H9 (cell line): Measurements from ENCODE around the gene AHNAK. TPM values are rescaled to one million over a fixed set of nuclear protein-coding genes. Genes with fewer than 3 reads are reported as not detected.

Experiments used
- DNase-seq: peaks from one replicate; pipeline ENCODE4 v3.0.0-alpha.2; 2017
- H2AFZ ChIP-seq: one replicate; pipeline ENCODE4 v1.6.1; 2013; ENCODE audit warnings: mild to moderate bottlenecking, low read length, control low read depth, moderate library complexity
- H2AK5ac ChIP-seq: 2 replicates; pipeline ENCODE4 v1.6.1; 2013; ENCODE audit warnings: low read length, control low read depth, mixed read lengths; ENCODE audit not compliant: insufficient read length
- H2BK120ac ChIP-seq: one replicate; pipeline ENCODE4 v1.6.1; 2013; ENCODE audit warnings: low read depth, mild to moderate bottlenecking, low read length, control low read depth, inconsistent platforms; ENCODE audit not compliant: poor library complexity, severe bottlenecking
- H2BK12ac ChIP-seq: 2 replicates; pipeline ENCODE4 v1.6.1; 2013; ENCODE audit warnings: low read length, control low read depth, mixed read lengths, low read depth; ENCODE audit not compliant: insufficient read length
- H2BK15ac ChIP-seq: 2 replicates; pipeline ENCODE4 v1.6.1; 2013; ENCODE audit warnings: low read depth, low read length, control low read depth
- H2BK20ac ChIP-seq: one replicate; pipeline ENCODE4 v1.6.1; 2013; ENCODE audit warnings: low read depth, mild to moderate bottlenecking, low read length, control low read depth, inconsistent platforms; ENCODE audit not compliant: poor library complexity, severe bottlenecking
- H2BK5ac ChIP-seq: 2 replicates; pipeline ENCODE4 v1.6.1; 2013; ENCODE audit warnings: low read length, control low read depth, mixed read lengths; ENCODE audit not compliant: insufficient read length
- H3K14ac ChIP-seq: 2 replicates; pipeline ENCODE4 v1.6.1; 2013; ENCODE audit warnings: low read length, control low read depth; ENCODE audit not compliant: insufficient read depth
- H3K18ac ChIP-seq: 2 replicates; pipeline ENCODE4 v1.6.1; 2013; ENCODE audit warnings: low read depth, mild to moderate bottlenecking, mixed read lengths, low read length, control low read depth; ENCODE audit not compliant: insufficient read length
- H3K23ac ChIP-seq: 2 replicates; pipeline ENCODE4 v1.6.1; 2013; ENCODE audit warnings: low read length, control low read depth, mixed read lengths, low read depth; ENCODE audit not compliant: insufficient read length
- H3K23me2 ChIP-seq: 2 replicates; pipeline ENCODE4 v1.6.1; 2013; ENCODE audit warnings: low read depth, mild to moderate bottlenecking, mixed read lengths, low read length, control low read depth; ENCODE audit not compliant: insufficient read length, poor library complexity, severe bottlenecking
- H3K27ac ChIP-seq: 2 replicates; pipeline ENCODE4 v1.5.1; 2013; ENCODE audit warnings: low read length, control low read depth, mixed read lengths, low read depth; ENCODE audit not compliant: insufficient read length
- H3K27me3 ChIP-seq: 2 replicates; pipeline ENCODE4 v1.6.1; 2013; ENCODE audit warnings: low read length, control low read depth, inconsistent platforms; ENCODE audit not compliant: insufficient read depth
- H3K4ac ChIP-seq: 2 replicates; pipeline ENCODE4 v1.6.1; 2013; ENCODE audit warnings: low read depth, mild to moderate bottlenecking, control low read depth, inconsistent platforms, low read length, moderate library complexity
- H3K4me1 ChIP-seq: 2 replicates; pipeline ENCODE4 v1.6.1; 2013; ENCODE audit warnings: low read length, control low read depth, inconsistent platforms; ENCODE audit not compliant: insufficient read depth
- H3K4me2 ChIP-seq: 2 replicates; pipeline ENCODE4 v1.6.1; 2013; ENCODE audit warnings: low read length, control low read depth, mixed read lengths; ENCODE audit not compliant: insufficient read length, insufficient read depth
- H3K56ac ChIP-seq: 2 replicates; pipeline ENCODE4 v1.6.1; 2013; ENCODE audit warnings: low read depth, mild to moderate bottlenecking, mixed read lengths, low read length, control low read depth; ENCODE audit not compliant: insufficient read length
- H3K79me1 ChIP-seq: 2 replicates; pipeline ENCODE4 v1.6.1; 2013; ENCODE audit warnings: low read depth, mild to moderate bottlenecking, moderate library complexity, low read length, control low read depth, inconsistent platforms; ENCODE audit not compliant: insufficient read depth, poor library complexity, severe bottlenecking
- H3K79me2 ChIP-seq: 2 replicates; pipeline ENCODE4 v1.6.1; 2013; ENCODE audit warnings: low read length, control low read depth, inconsistent platforms; ENCODE audit not compliant: insufficient read depth
- H3K9ac ChIP-seq: 2 replicates; pipeline ENCODE4 v1.6.1; 2013; ENCODE audit warnings: low read length, control low read depth, mixed read lengths; ENCODE audit not compliant: insufficient read length; ENCODE audit errors: extremely low read depth
- H3K9me3 ChIP-seq: one replicate; pipeline ENCODE4 v1.6.1; 2013; ENCODE audit warnings: low read depth, low read length, inconsistent platforms; ENCODE audit not compliant: control insufficient read depth
- H3T11ph ChIP-seq: one replicate; pipeline ENCODE4 v1.6.1; 2013; ENCODE audit warnings: mild to moderate bottlenecking, low read length, control low read depth, inconsistent platforms
- H4K20me1 ChIP-seq: one replicate; pipeline ENCODE4 v1.6.1; 2013; ENCODE audit not compliant: control insufficient read depth, insufficient read length, insufficient read depth
- H4K5ac ChIP-seq: 2 replicates; pipeline ENCODE4 v1.6.1; 2013; ENCODE audit warnings: low read depth, mild to moderate bottlenecking, mixed read lengths, low read length, control low read depth; ENCODE audit not compliant: insufficient read length
- H4K8ac ChIP-seq: replicated peaks from 2 replicates; pipeline ENCODE4 v1.6.1; 2013; ENCODE audit warnings: low read length, control low read depth, mixed read lengths, low read depth; ENCODE audit not compliant: insufficient read length
- H4K91ac ChIP-seq: 2 replicates; pipeline ENCODE4 v1.6.1; 2013; ENCODE audit warnings: low read depth, mild to moderate bottlenecking, moderate library complexity, mixed read lengths, low read length, control low read depth; ENCODE audit not compliant: insufficient read length
- H3K27ac Mint-ChIP-seq, 3 experiments: 2 replicates in 2 of 3; 3 replicates in 1 of 3; pipeline ENCODE4 v1.8.0; 2020 to 2021; ENCODE audit warnings: mixed read lengths in 3 of 3, mild to moderate bottlenecking in 1 of 3, moderate library complexity in 1 of 3
- H3K27me3 Mint-ChIP-seq: 2 replicates; pipeline ENCODE4 v1.8.0; 2021; ENCODE audit warnings: low read depth, mild to moderate bottlenecking, moderate library complexity, mixed read lengths
- H3K36me3 Mint-ChIP-seq, 3 experiments: 2 replicates in 2 of 3; 3 replicates in 1 of 3; pipeline ENCODE4 v1.8.0; 2020 to 2021; ENCODE audit warnings: low read depth in 3 of 3, mixed read lengths in 3 of 3; ENCODE audit not compliant: insufficient read depth in 1 of 3
- H3K4me1 Mint-ChIP-seq, 2 experiments: 2 replicates each; pipeline ENCODE4 v1.8.0; 2020; ENCODE audit warnings: mixed read lengths in 2 of 2
- H3K4me3 Mint-ChIP-seq, 2 experiments: 2 replicates in 1 of 2; 3 replicates in 1 of 2; pipeline ENCODE4 v1.8.0; 2020 to 2021; ENCODE audit warnings: mild to moderate bottlenecking in 2 of 2, mixed read lengths in 2 of 2, moderate library complexity in 1 of 2
- H3K9me3 Mint-ChIP-seq, 2 experiments: 2 replicates in 1 of 2; 3 replicates in 1 of 2; pipeline ENCODE4 v1.8.0; 2020; ENCODE audit warnings: mild to moderate bottlenecking in 2 of 2, mixed read lengths in 2 of 2, moderate library complexity in 1 of 2
- CTCF ChIP-seq: fragments of 200-600 bp; sonication (generic); conservative IDR thresholded peaks from 3 replicates; pipeline ENCODE4 v1.8.0; 2021; ENCODE audit warnings: antibody characterized with exemption, mild to moderate bottlenecking
- WGBS: extraction: QIAGEN DNeasy Blood & Tissue Kit; methylation state at CpG from one replicate; pipeline ENCODE4 v1.1.7; 2013; ENCODE audit warnings: missing lambda C conversion rate, low lambda C conversion rate, mixed read lengths; ENCODE audit not compliant: insufficient read length; ENCODE audit errors: extremely low coverage; 5-methylcytosine and 5-hydroxymethylcytosine counted together
- total RNA-seq: library from RNA; stranded (reverse); gene quantifications from 2 replicates; pipeline ENCODE4 v1.2.1, GENCODE V29; 2021

The AHNAK gene
- total RNA-seq, 1 experiment from 2014 or later, result 15.2 TPM

GRCh38 chr11:62496676-62497075 lies 49.9 kb downstream of the AHNAK start:
- Histone ChIP-seq H2BK5ac (no peak overlapping the region), H3K56ac (no peak overlapping the region), H3K4me1 (no peaks in the 10 kb centered on the region), H3K27me3 (no peaks in the 10 kb centered on the region), H3K9ac (no peak overlapping the region), H3K18ac (no peak overlapping the region), H3K4me2 (no peak overlapping the region), H3K79me2 (no peaks in the 10 kb centered on the region), H2BK120ac (no peak overlapping the region), H2BK15ac (no peak overlapping the region), H3K27ac (no peak overlapping the region), H3T11ph (no peak overlapping the region), H4K20me1 (no peaks in the 10 kb centered on the region), H2BK20ac (no peak overlapping the region), H2BK12ac (no peak overlapping the region), H4K5ac (no peak overlapping the region), H3K9me3 (no peaks in the 10 kb centered on the region), H2AK5ac (no peak overlapping the region), H4K91ac (no peak overlapping the region), H3K23ac (no peak overlapping the region), H3K4ac (no peak overlapping the region), H4K8ac (no peak overlapping the region), H3K79me1 (no peaks in the 10 kb centered on the region), H3K23me2 (no peaks in the 10 kb centered on the region), H3K14ac (no peak overlapping the region), H2AFZ (no peak overlapping the region)
- Mint-ChIP-seq H3K9me3 (no peaks in the 10 kb centered on the region), H3K36me3 (no peaks in the 10 kb centered on the region), H3K4me3 (no peak overlapping the region), H3K27ac (no peak overlapping the region), H3K4me1 (peaks cover 22 to 26% of the 10 kb centered on the region in 2 experiments), H3K27me3 (peaks cover 8% of the 10 kb centered on the region)
- WGBS, result no CpG with 5 or more reads among the region's 6 CpGs
- no peak for DNase-seq
- no peak for TF ChIP-seq CTCF
